Left lung (tissue), 14 donors: ENCODE measurements around the gene HINT1. TPM values are rescaled to one million over a fixed set of nuclear protein-coding genes. Genes with fewer than 3 reads are reported as not detected.

Experiments
- ATAC-seq: fragments of 200-7000 bp; cut with Tn5 transposase; one replicate; pipeline ENCODE4 v1.9.1; 2020; ENCODE audit warnings: moderate library complexity
- DNase-seq, 4 donors: peaks; one replicate each; pipeline ENCODE4 v3.0.0-alpha.2; 2013 to 2020
- H3K27ac ChIP-seq, 2 donors: fragments of 200-600 bp; sonication (generic) in 1 of 2; one replicate each; pipeline versions ENCODE4 v1.5.0 to v1.8.0; 2020 to 2021
- H3K27me3 ChIP-seq, 2 donors: fragments of 200-600 bp; sonication (generic) in 1 of 2; one replicate each; pipeline versions ENCODE4 v1.5.0 to v1.8.0; 2020 to 2021
- H3K36me3 ChIP-seq, 2 donors: fragments of 200-600 bp; sonication (generic) in 1 of 2; one replicate each; pipeline versions ENCODE4 v1.5.0 to v1.8.0; 2020 to 2021
- H3K4me1 ChIP-seq, 2 donors: fragments of 200-600 bp; one replicate each; pipeline ENCODE4 v1.8.0; 2021
- H3K4me3 ChIP-seq, 2 donors: fragments of 200-600 bp; sonication (generic) in 1 of 2; one replicate each; pipeline versions ENCODE4 v1.5.0 to v1.8.0; 2020 to 2021; ENCODE audit warnings: mild to moderate bottlenecking in 1 of 2
- H3K9me3 ChIP-seq, 2 donors: fragments of 200-600 bp; sonication (generic) in 1 of 2; one replicate each; pipeline versions ENCODE4 v1.5.0 to v1.8.0; 2020 to 2021
- CTCF ChIP-seq, 2 donors: fragments of 200-600 bp; sonication (generic) in 1 of 2; IDR thresholded peaks; one replicate each; pipeline versions ENCODE4 v1.5.0 to v1.8.0; 2021; ENCODE audit warnings: antibody characterized with exemption in 2 of 2
- intact Hi-C, 2 donors: fragments of 100-400 bp; cut with DNase I; formaldehyde crosslinking; loops; one replicate each; pipeline versions ENCODE4 v1.11.2 to v1.14.2; 2022
- long read RNA-seq, 12 donors: library from polyadenylated mRNA in 2 of 12; unstranded in 2 of 12; transcript quantifications; one replicate each; pipeline ENCODE4 v2.0.0 and lab custom pipeline, GENCODE V29; 2019 to 2026
- polyA plus RNA-seq, 6 donors: library from polyadenylated mRNA; unstranded; fragments of 120-200 nt; gene quantifications; one replicate each; pipeline ENCODE4 v1.2.1, GENCODE V29; 2013; ENCODE audit not compliant: insufficient read length in 6 of 6
- total RNA-seq, 2 donors: library from RNA; stranded (reverse); fragmentation: NEBNext Ultra II Directional; extraction: Animal tissue kit (Norgen Biotek cat#: 25700); gene quantifications; one replicate each; pipeline ENCODE4 v1.2.1, GENCODE V29; 2021
- donor health status: DM: no; HTN: yes; CAD: no.
- donor health status: DM: no; HTN: no; CAD: no.

The HINT1 gene
- total RNA-seq = 100 to 1,000 TPM; 168 to 169 TPM
- polyA plus RNA-seq = 100 to 1,000 TPM; 272 to 298 (median 282) TPM
- long read RNA-seq, donor 1, transcript HINT1-201 (3 exons, 1,081 nt) = major isoform, 400 of 517 reads
- long read RNA-seq, donor 1, transcript HINT1-204 (2 exons, 681 nt) = minor isoform, 5 of 517 reads
- long read RNA-seq, donor 1, transcript HINT1-209 (3 exons, 656 nt) = minor isoform, 17 of 517 reads
- long read RNA-seq, donor 1, partial matches to known transcripts = 59 of 517 reads
- long read RNA-seq, donor 1, other reads (novel, unspliced or antisense) = 36 of 517 reads
- long read RNA-seq, donor 2, transcript HINT1-209 (3 exons, 656 nt) = minor isoform, 5 of 389 reads
- long read RNA-seq, donor 2, transcript HINT1-201 (3 exons, 1,081 nt) = major isoform, 327 of 389 reads
- long read RNA-seq, donor 2, partial matches to known transcripts = 36 of 389 reads
- long read RNA-seq, donor 2, other reads (novel, unspliced or antisense) = 17 of 389 reads
- long read RNA-seq, donor 3, transcript HINT1-201 (3 exons, 1,081 nt) = major isoform, 328 of 378 reads
- long read RNA-seq, donor 3, partial matches to known transcripts = 27 of 378 reads
- long read RNA-seq, donor 3, other reads (novel, unspliced or antisense) = 23 of 378 reads
- long read RNA-seq, donor 4, transcript HINT1-209 (3 exons, 656 nt) = minor isoform, 5 of 272 reads
- long read RNA-seq, donor 4, transcript HINT1-201 (3 exons, 1,081 nt) = major isoform, 259 of 272 reads
- long read RNA-seq, donor 4, partial matches to known transcripts = 0 of 272 reads
- long read RNA-seq, donor 4, other reads (novel, unspliced or antisense) = 6 of 272 reads
- long read RNA-seq, donor 5, transcript HINT1-209 (3 exons, 656 nt) = minor isoform, 17 of 430 reads
- long read RNA-seq, donor 5, transcript HINT1-201 (3 exons, 1,081 nt) = major isoform, 348 of 430 reads
- long read RNA-seq, donor 5, transcript HINT1-204 (2 exons, 681 nt) = minor isoform, 6 of 430 reads
- long read RNA-seq, donor 5, partial matches to known transcripts = 37 of 430 reads
- long read RNA-seq, donor 5, other reads (novel, unspliced or antisense) = 21 of 430 reads
- long read RNA-seq, donor 6, transcript HINT1-209 (3 exons, 656 nt) = minor isoform, 7 of 591 reads
- long read RNA-seq, donor 6, transcript HINT1-201 (3 exons, 1,081 nt) = major isoform, 470 of 591 reads
- long read RNA-seq, donor 6, partial matches to known transcripts = 68 of 591 reads
- long read RNA-seq, donor 6, other reads (novel, unspliced or antisense) = 45 of 591 reads
- long read RNA-seq, donor 7, transcript HINT1-209 (3 exons, 656 nt) = minor isoform, 9 of 270 reads
- long read RNA-seq, donor 7, transcript HINT1-201 (3 exons, 1,081 nt) = major isoform, 232 of 270 reads
- long read RNA-seq, donor 7, partial matches to known transcripts = 8 of 270 reads
- long read RNA-seq, donor 7, other reads (novel, unspliced or antisense) = 18 of 270 reads
- long read RNA-seq, donor 8, transcript HINT1-201 (3 exons, 1,081 nt) = major isoform, 159 of 175 reads
- long read RNA-seq, donor 8, partial matches to known transcripts = 7 of 175 reads
- long read RNA-seq, donor 8, other reads (novel, unspliced or antisense) = 5 of 175 reads
- long read RNA-seq, donor 9, partial matches to known transcripts = 0 of 2 reads
- long read RNA-seq, donor 9, other reads (novel, unspliced or antisense) = 0 of 2 reads
- long read RNA-seq, donor 10, transcript HINT1-201 (3 exons, 1,081 nt) = major isoform, 260 of 272 reads
- long read RNA-seq, donor 10, partial matches to known transcripts = 0 of 272 reads
- long read RNA-seq, donor 10, other reads (novel, unspliced or antisense) = 7 of 272 reads
- long read RNA-seq, donor 11, transcript HINT1-201 (3 exons, 1,081 nt) = major isoform, 480 of 602 reads
- long read RNA-seq, donor 11, transcript HINT1-209 (3 exons, 656 nt) = minor isoform, 17 of 602 reads
- long read RNA-seq, donor 11, partial matches to known transcripts = 72 of 602 reads
- long read RNA-seq, donor 11, other reads (novel, unspliced or antisense) = 28 of 602 reads
- long read RNA-seq, donor 12, transcript HINT1-201 (3 exons, 1,081 nt) = major isoform, 213 of 251 reads
- long read RNA-seq, donor 12, partial matches to known transcripts = 25 of 251 reads
- long read RNA-seq, donor 12, other reads (novel, unspliced or antisense) = 8 of 251 reads

GRCh38 chr5:131165119-131165727, at the start of gene HINT1:
HINT1 (minus strand) TSS chr5:131165256; CDS start chr5:131165205, 51 bp downstream.
- DNase-seq (peak; percentile 83 to 99 (median 94)), ATAC-seq (peak; percentile 90)
- peaks cover 18 to 29% of the 10 kb centered on the region in 2 donors for H3K4me1 ChIP-seq
- no peaks in the 10 kb centered on the region for H3K27me3 ChIP-seq
- TF ChIP-seq CTCF (IDR thresholded peaks at IDR 0.05) = no peak
- H3K4me3 ChIP-seq = peak within 1 kb of the TSS; percentile 89 to 91
- H3K9me3 ChIP-seq = no peaks in the 10 kb centered on the region
- H3K27ac ChIP-seq = peak within 1 kb of the TSS; percentile 96
- peaks cover 0 to 23% of the 10 kb centered on the region in 2 donors for H3K36me3 ChIP-seq
- intact Hi-C loops = no loop called here

GRCh38 chr5:131214609-131215227, 49.7 kb upstream of the HINT1 start:
- TF ChIP-seq CTCF (IDR thresholded peaks at IDR 0.05) = no peak
- peaks cover 3 to 17% of the 10 kb centered on the region in 2 donors for H3K4me1 ChIP-seq
- no peaks in the 10 kb centered on the region for H3K27me3 ChIP-seq
- no peak overlapping the region for H3K4me3 ChIP-seq
- intact Hi-C loops = no loop called here
- no peaks in the 10 kb centered on the region for H3K36me3 ChIP-seq
- no peak for ATAC-seq
- no peaks in the 10 kb centered on the region for H3K9me3 ChIP-seq
- no peak overlapping the region for H3K27ac ChIP-seq
- DNase-seq = no peak

- H3K4me3 ChIP-seq = no peak overlapping the region
- no peaks in the 10 kb centered on the region for H3K27me3 ChIP-seq
- no peak overlapping the region for H3K27ac ChIP-seq
- DNase-seq = no peak
- intact Hi-C loops = no loop called here
- ATAC-seq = no peak
- no peaks in the 10 kb centered on the region for H3K9me3 ChIP-seq
- no peak for TF ChIP-seq CTCF (IDR thresholded peaks at IDR 0.05)
- peaks cover 3 to 27% of the 10 kb centered on the region in 2 donors for H3K4me1 ChIP-seq
- H3K36me3 ChIP-seq = no peaks in the 10 kb centered on the region
These were observed 47.5 kb upstream of the HINT1 start for GRCh38 chr5:131212471-131213021.
